IMR-90 (cell line): Measurements from ENCODE around the gene FAM83B. TPM values are rescaled to one million over a fixed set of nuclear protein-coding genes. Genes with fewer than 3 reads are reported as not detected.

ENCODE experiments used
- ATAC-seq: fragments of 200-7000 bp; cut with Tn5 transposase; 2 replicates; pipeline ENCODE4 v1.9.1; 2020; ENCODE audit warnings: low read depth, mild to moderate bottlenecking, moderate library complexity
- BruUV-seq: library from RNA; stranded (reverse); fragments of 400-500 nt; replicated peaks from 2 replicates; lab custom pipeline; 2021; lab: Mats Ljungman, UMichigan
- CTCF ChIA-PET: fragments of 300-600 bp; formaldehyde crosslinking; extraction: SDS; loops from one replicate; lab custom pipeline; 2021; ENCODE audit warnings: antibody characterized with exemption; lab: Yijun Ruan, JAX
- POLR2A ChIA-PET: fragments of 300-600 bp; sonication (Branson Sonifier 250); formaldehyde crosslinking; loops from one replicate; lab custom pipeline; 2022; ENCODE audit warnings: antibody characterized with exemption; ENCODE audit not compliant: unreplicated experiment; lab: Charles Lee
- DNase-seq: peaks from one replicate; pipeline ENCODE4 v3.0.0; 2013
- H2AFZ ChIP-seq: replicated peaks from 2 replicates; pipeline ENCODE3; 2013; ENCODE audit warnings: low read length, mild to moderate bottlenecking; ENCODE audit not compliant: poor library complexity
- H2AK5ac ChIP-seq: 2 replicates; pipeline ENCODE4 v1.6.1; 2013; ENCODE audit warnings: low read depth, low read length, inconsistent platforms
- H2AK9ac ChIP-seq: replicated peaks from 2 replicates; pipeline ENCODE3; 2013; ENCODE audit warnings: mild to moderate bottlenecking, low read depth, low read length, moderate library complexity; ENCODE audit not compliant: poor library complexity
- H2BK120ac ChIP-seq: 2 replicates; pipeline ENCODE4 v1.6.1; 2013; ENCODE audit warnings: low read depth, low read length, inconsistent platforms
- H2BK15ac ChIP-seq: 3 replicates; pipeline ENCODE4 v1.6.1; 2013; ENCODE audit warnings: low read depth, low read length, inconsistent platforms
- H2BK20ac ChIP-seq: 2 replicates; pipeline ENCODE4 v1.6.1; 2013; ENCODE audit warnings: low read depth, mild to moderate bottlenecking, inconsistent platforms, low read length, moderate library complexity
- H2BK5ac ChIP-seq: 2 replicates; pipeline ENCODE4 v1.6.1; 2013; ENCODE audit warnings: mild to moderate bottlenecking, low read depth, low read length, inconsistent platforms; ENCODE audit not compliant: poor library complexity, severe bottlenecking
- H3K14ac ChIP-seq: replicated peaks from 2 replicates; pipeline ENCODE4 v1.6.1; 2013; ENCODE audit warnings: low read depth, low read length, inconsistent platforms
- H3K18ac ChIP-seq: 2 replicates; pipeline ENCODE4 v1.6.1; 2013; ENCODE audit warnings: low read depth, low read length, control low read depth
- H3K23ac ChIP-seq: 2 replicates; pipeline ENCODE4 v1.6.1; 2013; ENCODE audit warnings: low read depth, low read length, inconsistent platforms
- H3K27ac ChIP-seq: 2 replicates; pipeline ENCODE4 v1.5.1; 2013; ENCODE audit warnings: mild to moderate bottlenecking, control low read depth, low read length; ENCODE audit not compliant: insufficient read depth
- H3K27me3 ChIP-seq: 2 replicates; pipeline ENCODE4 v1.6.1; 2013; ENCODE audit warnings: low read length; ENCODE audit not compliant: control insufficient read depth, insufficient read depth
- H3K36me3 ChIP-seq: 2 replicates; pipeline ENCODE4 v1.6.1; 2013; ENCODE audit warnings: low read length, mixed read lengths; ENCODE audit not compliant: control insufficient read depth, insufficient read depth
- H3K4ac ChIP-seq: 2 replicates; pipeline ENCODE4 v1.6.1; 2013; ENCODE audit warnings: low read depth, low read length, inconsistent platforms
- H3K4me1 ChIP-seq: 2 replicates; pipeline ENCODE4 v1.6.1; 2013; ENCODE audit warnings: low read length, mixed read lengths; ENCODE audit not compliant: control insufficient read depth, insufficient read depth
- H3K4me2 ChIP-seq: 2 replicates; pipeline ENCODE4 v1.6.1; 2013; ENCODE audit warnings: low read depth, mild to moderate bottlenecking, control low read depth, low read length, moderate library complexity
- H3K4me3 ChIP-seq: 2 replicates; pipeline ENCODE4 v1.5.1; 2013; ENCODE audit warnings: low read depth, mild to moderate bottlenecking, control low read depth, low read length, moderate library complexity; ENCODE audit not compliant: insufficient read depth
- H3K56ac ChIP-seq: 2 replicates; pipeline ENCODE4 v1.6.1; 2013; ENCODE audit warnings: low read length, inconsistent platforms; ENCODE audit not compliant: insufficient read depth; ENCODE audit errors: extremely low read depth
- H3K79me1 ChIP-seq, 2 experiments: 2 replicates each; pipeline ENCODE4 v1.6.1; 2013; ENCODE audit warnings: low read length in 2 of 2, inconsistent platforms in 1 of 2, low read depth in 1 of 2
- H3K9ac ChIP-seq: 2 replicates; pipeline ENCODE4 v1.6.1; 2013; ENCODE audit warnings: low read depth, low read length, control low read depth
- H3K9me1 ChIP-seq: 2 replicates; pipeline ENCODE4 v1.6.1; 2013; ENCODE audit warnings: low read length, inconsistent platforms; ENCODE audit not compliant: insufficient read depth
- H3K9me3 ChIP-seq: 2 replicates; pipeline ENCODE4 v1.6.1; 2013; ENCODE audit warnings: low read length; ENCODE audit not compliant: control insufficient read depth, insufficient read depth
- H4K20me1 ChIP-seq: 2 replicates; pipeline ENCODE4 v1.6.1; 2013; ENCODE audit warnings: low read length, inconsistent platforms; ENCODE audit not compliant: insufficient read depth
- H4K5ac ChIP-seq: 2 replicates; pipeline ENCODE4 v1.6.1; 2013; ENCODE audit warnings: mild to moderate bottlenecking, low read depth, low read length, control low read depth
- H4K8ac ChIP-seq, 2 experiments: 2 replicates each; pipeline ENCODE4 v1.6.1; 2013; ENCODE audit warnings: low read depth in 2 of 2, low read length in 2 of 2, control low read depth in 1 of 2, inconsistent platforms in 1 of 2
- H4K91ac ChIP-seq: 2 replicates; pipeline ENCODE4 v1.6.1; 2013; ENCODE audit warnings: low read depth, low read length, inconsistent platforms; ENCODE audit not compliant: insufficient read depth
- MAZ ChIP-seq: IDR thresholded peaks from 2 replicates; pipeline ENCODE4 v1.6.1; 2012; ENCODE audit warnings: low read depth, mild to moderate bottlenecking, low read length, improper control_type of control experiment, moderate library complexity, borderline replicate concordance
- POLR2A ChIP-seq: IDR thresholded peaks from 2 replicates; pipeline ENCODE4 v1.6.1; 2012; ENCODE audit warnings: mild to moderate bottlenecking, low read depth, low read length
- RAD21 ChIP-seq: IDR thresholded peaks from 2 replicates; pipeline ENCODE4 v1.6.1; 2012; ENCODE audit warnings: low read length, improper control_type of control experiment
- WGBS, 2 experiments: methylation state at CpG; one replicate each; pipeline versions ENCODE4 v1.1.5 to v1.1.7; 2013; ENCODE audit warnings: missing lambda C conversion rate in 2 of 2; ENCODE audit not compliant: insufficient read length in 1 of 2; ENCODE audit errors: extremely low coverage in 2 of 2; 5-methylcytosine and 5-hydroxymethylcytosine counted together
- dilution Hi-C: fragments of 300-500 bp; cut with HindIII; formaldehyde crosslinking; loops from one replicate; pipeline ENCODE4 v1.14.3; 2018; ENCODE audit warnings: low sequenced_read_pairs; ENCODE audit not compliant: unreplicated experiment
- in situ Hi-C: fragments of 300-500 bp; cut with MboI; formaldehyde crosslinking; loops from 3 replicates; pipeline ENCODE4 v1.14.3; 2019; ENCODE audit warnings: low sequenced_read_pairs, inconsistent platforms, mixed read lengths
- intact Hi-C: fragments of 100-400 bp; cut with micrococcal nuclease; formaldehyde crosslinking; loops from 2 replicates; pipeline ENCODE4 v1.10.0; 2022
- polyA plus RNA-seq, 3 experiments: library from polyadenylated mRNA; depleted of rRNA; stranded (reverse); fragments of >200 nt; gene quantifications; 2 replicates each; pipeline ENCODE4 v1.2.3, GENCODE V29; 2012; ENCODE audit warnings: low replicate concordance in 1 of 3
- total RNA-seq: library from RNA; depleted of rRNA; stranded (reverse); fragments of >200 nt; gene quantifications from 2 replicates; pipeline ENCODE4 v1.2.3, GENCODE V29; 2012
- TF ChIP-seq, protein P1 (sequence below): fragments of 150-350 bp; IDR thresholded peaks from 2 replicates; pipeline ENCODE4 v1.6.1; 2017; ENCODE audit warnings: mild to moderate bottlenecking, antibody characterized with exemption, low read length, low read depth

The FAM83B gene
- total and polyA plus RNA-seq, 2 of the 4 experiments (the other 2 are of a cell fraction): 0.02 to 0.18 TPM

DNA sequence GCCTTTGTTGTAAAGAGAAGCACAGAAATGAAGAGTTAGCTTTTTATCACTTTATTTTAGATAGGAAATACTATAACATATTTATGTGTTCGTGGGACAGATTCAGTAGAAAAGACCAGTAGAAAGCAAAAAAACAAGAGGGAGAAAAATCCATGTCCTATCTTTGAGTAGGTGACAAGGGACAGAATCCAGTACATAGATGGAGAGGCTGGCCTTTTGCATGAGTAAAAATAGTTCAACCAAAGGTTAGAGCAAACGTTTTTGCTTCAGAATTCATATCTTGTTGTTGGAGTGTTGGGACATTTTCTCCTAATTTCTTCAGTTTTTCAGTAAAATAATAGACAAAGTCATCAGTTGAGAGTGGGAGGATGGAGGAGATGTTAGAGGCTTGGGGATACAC lies 19.6 kb upstream of the FAM83B start:
- ChIA-PET CTCF (interaction anchor here (0.6 kb wide), 1 partner anchor 440 kb away, joined by 3 read pairs; no protein-coding TSS in a partner anchor), POLR2A (no interaction called here)
- no peak overlapping the region for H2BK120ac ChIP-seq
- no peak overlapping the region for H3K14ac ChIP-seq
- no peaks in the 10 kb centered on the region for H3K27me3 ChIP-seq
- no peak overlapping the region for H3K4ac ChIP-seq
- H3K27ac ChIP-seq: no peak overlapping the region
- no peak overlapping the region for H3K56ac ChIP-seq
- no peak overlapping the region for H3K23ac ChIP-seq
- H4K8ac ChIP-seq: no peak overlapping the region
- intact Hi-C loops (no loop called here), dilution Hi-C loops (no loop called here), in situ Hi-C loops (no loop called here)
- H3K4me2 ChIP-seq: no peak overlapping the region
- H2AK9ac ChIP-seq: no peak overlapping the region
- TF ChIP-seq MAZ (no peak), POLR2A (no peak), RAD21 (no peak)
- TF ChIP-seq, protein P1, sequence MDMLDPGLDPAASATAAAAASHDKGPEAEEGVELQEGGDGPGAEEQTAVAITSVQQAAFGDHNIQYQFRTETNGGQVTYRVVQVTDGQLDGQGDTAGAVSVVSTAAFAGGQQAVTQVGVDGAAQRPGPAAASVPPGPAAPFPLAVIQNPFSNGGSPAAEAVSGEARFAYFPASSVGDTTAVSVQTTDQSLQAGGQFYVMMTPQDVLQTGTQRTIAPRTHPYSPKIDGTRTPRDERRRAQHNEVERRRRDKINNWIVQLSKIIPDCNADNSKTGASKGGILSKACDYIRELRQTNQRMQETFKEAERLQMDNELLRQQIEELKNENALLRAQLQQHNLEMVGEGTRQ: no peak
- no CpG with 5 or more reads among the region's 2 CpGs for WGBS, 2 experiments
- no peak overlapping the region for H4K91ac ChIP-seq
- H3K79me1 ChIP-seq: no peaks in the 10 kb centered on the region
- no peak overlapping the region for H2BK15ac ChIP-seq
- DNase-seq (no peak), ATAC-seq (no peak)
- H3K9ac ChIP-seq: no peak overlapping the region
- H3K4me1 ChIP-seq: no peaks in the 10 kb centered on the region
- no peaks in the 10 kb centered on the region for H3K36me3 ChIP-seq
- H2BK5ac ChIP-seq: no peak overlapping the region
- BruUV-seq: no TSS peak
- no peak overlapping the region for H4K5ac ChIP-seq
- H2BK20ac ChIP-seq: no peak overlapping the region
- no peak overlapping the region for H3K18ac ChIP-seq
- H3K9me3 ChIP-seq: no peaks in the 10 kb centered on the region
- no peak overlapping the region for H3K4me3 ChIP-seq
- H4K20me1 ChIP-seq: no peaks in the 10 kb centered on the region
- no peak overlapping the region for H2AFZ ChIP-seq
- no peaks in the 10 kb centered on the region for H3K9me1 ChIP-seq
- no peak overlapping the region for H2AK5ac ChIP-seq
